Nephron progenitor cell (in vitro differentiated cells): Measurements from ENCODE around the gene CAV1.

Experiments used
- DNase-seq: peaks from one replicate; pipeline ENCODE4 v3.0.0; 2021
- H3K27ac Mint-ChIP-seq: 2 replicates; pipeline ENCODE4 v1.8.0; 2021; ENCODE audit warnings: mild to moderate bottlenecking, moderate library complexity, mixed read lengths
- H3K27me3 Mint-ChIP-seq: 2 replicates; pipeline ENCODE4 v1.8.0; 2021; ENCODE audit warnings: mild to moderate bottlenecking, low read depth, mixed read lengths; ENCODE audit not compliant: poor library complexity
- H3K36me3 Mint-ChIP-seq: 2 replicates; pipeline ENCODE4 v1.8.0; 2021; ENCODE audit warnings: low read depth, mixed read lengths
- H3K4me1 Mint-ChIP-seq: 2 replicates; pipeline ENCODE4 v1.8.0; 2021; ENCODE audit warnings: mixed read lengths
- H3K4me3 Mint-ChIP-seq: 2 replicates; pipeline ENCODE4 v1.8.0; 2021; ENCODE audit warnings: mild to moderate bottlenecking, moderate library complexity, mixed read lengths
- H3K9me3 Mint-ChIP-seq: 2 replicates; pipeline ENCODE4 v1.8.0; 2021; ENCODE audit warnings: mild to moderate bottlenecking, moderate library complexity, mixed read lengths
- TF ChIP-seq, protein P1 (sequence below): fragments of 200-600 bp; sonication (generic); IDR thresholded peaks from 2 replicates; pipeline ENCODE4 v1.5.0; 2021; ENCODE audit warnings: antibody characterized with exemption

The CAV1 gene

DNA sequence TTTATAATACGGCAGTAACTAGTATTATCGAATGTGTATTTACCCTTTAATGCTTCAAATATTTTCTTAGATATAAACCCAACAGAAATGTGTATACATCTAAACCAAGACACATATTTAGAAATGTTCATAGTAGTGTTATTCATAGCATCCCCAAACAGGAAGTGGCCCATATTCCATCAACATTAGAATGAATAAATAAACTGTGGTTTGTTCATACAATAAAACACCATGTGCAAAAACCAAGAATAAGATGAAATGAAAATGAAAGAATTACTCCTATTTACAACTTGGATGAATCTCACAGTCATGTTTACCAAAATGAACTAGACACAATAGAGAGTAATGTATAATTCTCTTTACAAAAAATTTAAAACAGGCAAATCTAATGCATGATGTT, 34.5 kb upstream of the CAV1 start:
- Mint-ChIP-seq H3K27me3 (peaks cover 16% of the 10 kb centered on the region), H3K4me3 (no peak overlapping the region), H3K36me3 (no peaks in the 10 kb centered on the region), H3K27ac (no peak overlapping the region), H3K4me1 (no peaks in the 10 kb centered on the region), H3K9me3 (no peaks in the 10 kb centered on the region)
- DNase-seq: no peak
- TF ChIP-seq, protein P1, sequence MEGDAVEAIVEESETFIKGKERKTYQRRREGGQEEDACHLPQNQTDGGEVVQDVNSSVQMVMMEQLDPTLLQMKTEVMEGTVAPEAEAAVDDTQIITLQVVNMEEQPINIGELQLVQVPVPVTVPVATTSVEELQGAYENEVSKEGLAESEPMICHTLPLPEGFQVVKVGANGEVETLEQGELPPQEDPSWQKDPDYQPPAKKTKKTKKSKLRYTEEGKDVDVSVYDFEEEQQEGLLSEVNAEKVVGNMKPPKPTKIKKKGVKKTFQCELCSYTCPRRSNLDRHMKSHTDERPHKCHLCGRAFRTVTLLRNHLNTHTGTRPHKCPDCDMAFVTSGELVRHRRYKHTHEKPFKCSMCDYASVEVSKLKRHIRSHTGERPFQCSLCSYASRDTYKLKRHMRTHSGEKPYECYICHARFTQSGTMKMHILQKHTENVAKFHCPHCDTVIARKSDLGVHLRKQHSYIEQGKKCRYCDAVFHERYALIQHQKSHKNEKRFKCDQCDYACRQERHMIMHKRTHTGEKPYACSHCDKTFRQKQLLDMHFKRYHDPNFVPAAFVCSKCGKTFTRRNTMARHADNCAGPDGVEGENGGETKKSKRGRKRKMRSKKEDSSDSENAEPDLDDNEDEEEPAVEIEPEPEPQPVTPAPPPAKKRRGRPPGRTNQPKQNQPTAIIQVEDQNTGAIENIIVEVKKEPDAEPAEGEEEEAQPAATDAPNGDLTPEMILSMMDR: no peak

DNA sequence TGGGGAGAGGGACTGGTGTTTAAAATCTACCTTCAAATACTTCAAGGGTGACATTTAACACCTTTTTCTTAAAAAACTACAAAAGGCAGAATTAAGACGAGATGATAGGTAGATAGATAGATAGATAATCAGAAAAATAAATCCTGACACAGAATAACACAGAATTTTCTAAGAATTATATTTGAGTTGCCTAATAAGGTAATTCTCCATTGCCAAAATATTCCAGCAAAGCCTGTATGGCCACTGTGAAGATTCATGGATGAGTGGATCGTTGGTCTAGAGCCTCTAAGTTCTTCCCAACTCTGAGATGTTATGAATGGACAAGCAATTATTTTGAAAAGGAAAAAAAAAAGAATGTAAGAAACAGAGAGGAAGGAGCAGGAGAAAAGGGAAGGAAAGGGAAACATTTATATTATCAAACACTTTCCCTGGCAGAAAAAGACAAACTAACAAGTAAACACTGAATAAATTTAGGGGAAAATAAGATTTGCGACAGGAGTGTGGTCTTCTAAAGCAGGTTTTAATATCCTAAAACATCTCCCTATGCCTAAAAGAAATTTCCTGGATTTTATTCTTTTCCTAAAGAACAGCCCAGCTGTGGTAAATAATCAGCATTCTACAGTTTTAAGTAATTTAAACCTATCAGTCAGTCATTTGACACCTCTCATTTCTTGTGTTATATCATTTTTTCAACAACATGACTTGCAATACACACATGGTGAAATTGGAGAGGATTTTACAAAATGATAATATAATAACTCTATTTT, 32.8 kb upstream of the CAV1 start:
- H3K27ac Mint-ChIP-seq: no peak overlapping the region
- H3K4me1 Mint-ChIP-seq: no peaks in the 10 kb centered on the region
- TF ChIP-seq, protein P1: no peak
- H3K4me3 Mint-ChIP-seq: no peak overlapping the region
- peaks cover 4% of the 10 kb centered on the region for H3K9me3 Mint-ChIP-seq
- no peak for DNase-seq
- peaks cover 17% of the 10 kb centered on the region for H3K27me3 Mint-ChIP-seq
- H3K36me3 Mint-ChIP-seq: no peaks in the 10 kb centered on the region

DNA sequence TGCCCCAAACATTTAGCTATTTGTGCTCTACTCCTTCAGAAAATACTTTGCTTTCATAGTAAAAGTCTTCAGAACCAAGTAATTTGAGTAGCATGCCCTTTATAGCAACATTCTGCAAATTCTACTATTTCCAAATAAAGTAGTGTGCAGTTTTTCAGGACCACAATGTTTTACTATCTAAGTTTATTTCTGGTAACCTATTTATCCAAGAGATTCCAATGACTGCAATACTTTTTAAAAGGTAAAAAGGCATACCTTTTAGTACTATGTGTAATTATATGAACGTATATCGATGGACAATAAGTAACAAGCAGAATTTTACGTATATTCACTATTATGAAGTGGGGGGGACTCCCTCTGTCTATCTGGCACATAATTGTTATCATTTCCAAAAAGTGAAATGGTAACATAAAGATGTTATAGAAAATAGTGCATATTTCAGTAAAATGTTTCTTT, 32.2 kb upstream of the CAV1 start:
- DNase-seq: no peak
- Mint-ChIP-seq H3K9me3 (peaks cover 7% of the 10 kb centered on the region), H3K27me3 (peaks cover 18% of the 10 kb centered on the region)

DNA sequence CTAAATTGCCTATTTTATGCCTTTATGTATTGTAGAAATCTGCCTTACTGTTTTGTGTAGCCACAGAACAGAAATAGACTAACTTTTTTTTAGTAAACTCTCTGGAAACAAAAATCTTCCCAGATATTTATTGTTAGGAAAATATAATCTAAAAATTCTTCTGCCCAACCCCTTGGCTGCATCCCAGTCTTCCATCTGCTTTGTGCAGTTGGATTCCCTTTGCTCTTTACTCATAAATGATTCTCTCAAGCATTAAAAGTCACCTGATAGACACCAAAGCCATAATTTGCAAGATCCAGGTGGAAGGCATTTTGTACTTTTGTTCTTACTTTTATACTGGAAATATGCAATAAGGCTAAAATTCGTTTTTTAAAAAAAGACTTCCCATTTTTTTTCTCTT, 31.4 kb upstream of the CAV1 start:
- TF ChIP-seq, protein P1: no peak
- no peak for DNase-seq
- no peaks in the 10 kb centered on the region for H3K36me3 Mint-ChIP-seq
- H3K27me3 Mint-ChIP-seq: peaks cover 26% of the 10 kb centered on the region
- H3K9me3 Mint-ChIP-seq: peaks cover 7% of the 10 kb centered on the region
- H3K4me1 Mint-ChIP-seq: no peaks in the 10 kb centered on the region
- H3K27ac Mint-ChIP-seq: no peak overlapping the region
- no peak overlapping the region for H3K4me3 Mint-ChIP-seq

More for the DNA sequence above, 32.2 kb upstream of the CAV1 start:
- Mint-ChIP-seq H3K4me3 (no peak overlapping the region), H3K4me1 (no peaks in the 10 kb centered on the region), H3K27ac (no peak overlapping the region), H3K36me3 (no peaks in the 10 kb centered on the region)
- TF ChIP-seq, protein P1: no peak

DNA sequence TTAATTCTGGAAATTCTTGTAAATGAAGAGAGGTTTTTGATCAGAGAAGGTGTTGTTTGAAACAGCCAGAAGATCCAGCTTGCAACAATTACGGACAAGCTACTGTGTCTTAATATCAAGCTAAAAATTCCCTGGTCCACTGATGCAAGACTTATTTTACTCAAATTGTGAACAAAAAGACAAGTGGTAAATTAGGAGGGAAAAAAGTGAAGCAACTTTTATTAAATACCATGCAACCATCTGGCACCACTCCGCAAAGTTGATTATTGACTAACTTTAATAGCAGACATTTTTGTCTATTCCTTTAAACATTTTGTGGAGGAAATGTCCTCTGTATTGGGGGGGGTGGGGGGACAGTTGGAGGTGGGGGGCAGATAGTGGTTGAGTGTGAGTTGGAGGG, 30.4 kb upstream of the CAV1 start:
- TF ChIP-seq, protein P1: no peak
- H3K27me3 Mint-ChIP-seq: peaks cover 34% of the 10 kb centered on the region
- H3K36me3 Mint-ChIP-seq: no peaks in the 10 kb centered on the region
- no peaks in the 10 kb centered on the region for H3K4me1 Mint-ChIP-seq
- DNase-seq: no peak
- H3K4me3 Mint-ChIP-seq: no peak overlapping the region
- H3K9me3 Mint-ChIP-seq: peaks cover 7% of the 10 kb centered on the region
- no peak overlapping the region for H3K27ac Mint-ChIP-seq

DNA sequence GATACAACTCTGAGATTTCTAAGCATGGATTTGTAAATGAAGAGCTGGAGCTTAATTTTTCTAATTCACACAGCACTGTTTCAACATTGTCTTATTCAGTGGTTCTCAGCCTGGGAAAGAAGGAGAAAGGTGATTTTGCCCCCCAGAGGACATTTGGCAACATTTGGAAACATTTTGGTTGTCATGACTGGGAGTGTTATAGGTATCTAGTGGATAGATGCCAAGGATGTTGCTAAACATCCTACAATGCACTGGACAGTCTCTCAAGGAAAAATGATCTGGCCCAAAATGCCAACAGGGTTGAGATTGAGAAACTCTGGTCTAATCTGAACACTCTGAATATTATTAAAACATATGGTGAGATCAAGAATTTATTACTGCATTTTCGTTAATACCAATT, 29.1 kb upstream of the CAV1 start:
- TF ChIP-seq, protein P1: no peak
- no peak for DNase-seq
- Mint-ChIP-seq H3K27me3 (peaks cover 46% of the 10 kb centered on the region), H3K9me3 (peaks cover 7% of the 10 kb centered on the region), H3K4me3 (no peak overlapping the region), H3K4me1 (peaks cover 8% of the 10 kb centered on the region), H3K36me3 (no peaks in the 10 kb centered on the region), H3K27ac (no peak overlapping the region)
